ENCODE results near the gene TM9SF1. TPM values are rescaled to one million over a fixed set of nuclear protein-coding genes. Genes with fewer than 3 reads are reported as not detected.
A peak's percentile ranks its signal among the peaks of the same experiment; 100 is the strongest.

Gene TM9SF1
- polyA plus RNA-seq, 3 donors = 14.6 to 56.0 (median 51.1) TPM

DNA sequence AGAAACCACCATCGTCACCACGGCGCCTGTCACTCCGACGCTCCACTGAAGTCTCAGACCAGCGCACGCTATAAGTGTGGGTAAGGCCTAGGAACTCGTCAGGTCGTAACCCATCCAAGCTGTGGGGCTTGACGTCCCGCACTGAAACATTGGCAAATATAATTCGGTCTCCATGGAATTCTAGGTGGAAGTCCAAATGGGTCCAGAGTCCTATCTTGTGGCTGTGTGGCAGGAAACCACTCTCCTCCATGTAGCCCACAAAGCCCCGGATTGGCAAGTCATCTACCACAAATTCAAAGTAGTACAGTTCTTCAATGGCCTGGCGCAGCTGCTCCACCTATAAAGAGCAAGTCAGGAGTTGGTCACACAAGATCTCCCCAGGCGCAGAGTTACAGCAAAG lies 2.3 kb downstream of the TM9SF1 start:
- DNase-seq = no peak
- Histone ChIP-seq H2AFZ (ENCODE audit: insufficient read depth, low read depth, low read length, poor library complexity, severe bottlenecking) (no peak overlapping the region), H3K9me3 (replicated peaks in 1 of 2; ENCODE audit: control insufficient read depth in 1 of 2, insufficient read depth in 1 of 2, low read length in 2 of 2) (no peaks in the 10 kb centered on the region), H3K36me3 (replicated peaks in 1 of 2; ENCODE audit: control insufficient read depth in 1 of 2, insufficient read depth in 2 of 2, low read length in 2 of 2) (peaks cover 21 to 32% of the 10 kb centered on the region in 2 donors), H3K27ac (ENCODE audit: low read depth in 1 of 2, low read length in 2 of 2) (no peak overlapping the region), H3K4me1 (ENCODE audit: control insufficient read depth in 1 of 2, insufficient read depth in 2 of 2, low read length in 2 of 2) (peaks cover 37 to 47% of the 10 kb centered on the region in 2 donors), H3K27me3 (ENCODE audit: control insufficient read depth in 2 of 2, insufficient read depth in 2 of 2, low read length in 2 of 2) (no peaks in the 10 kb centered on the region), H3K9ac (ENCODE audit: insufficient read depth, low read length, poor library complexity, severe bottlenecking) (no peak overlapping the region), H4K20me1 (ENCODE audit: insufficient read depth, low read length) (no peaks in the 10 kb centered on the region), H3K79me2 (ENCODE audit: insufficient read depth, low read length) (peaks cover 56% of the 10 kb centered on the region), H3K4me3 (replicated peaks in 1 of 3; ENCODE audit: low read depth in 2 of 3, low read length in 3 of 3) (no peak overlapping the region), H3K4me2 (replicated peaks; ENCODE audit: extremely low read depth, low read length, poor library complexity, severe bottlenecking) (no peak overlapping the region)
- Mint-ChIP-seq H3K4me1 (peaks cover 46% of the 10 kb centered on the region), H3K36me3 (peaks cover 29 to 34% of the 10 kb centered on the region in 2 donors), H3K4me3 (no peak overlapping the region), H3K9me3 (no peaks in the 10 kb centered on the region), H3K27me3 (ENCODE audit: low read depth in 3 of 3) (no peaks in the 10 kb centered on the region), H3K27ac (peak overlapping the region in 1 of 7 donors; percentile 26)
- 98% methylated on average over 9 of the region's 15 CpGs for WGBS (ENCODE audit: insufficient coverage)
- intact Hi-C loops (cut with micrococcal nuclease) = no loop called here
- TF ChIP-seq, protein P1, sequence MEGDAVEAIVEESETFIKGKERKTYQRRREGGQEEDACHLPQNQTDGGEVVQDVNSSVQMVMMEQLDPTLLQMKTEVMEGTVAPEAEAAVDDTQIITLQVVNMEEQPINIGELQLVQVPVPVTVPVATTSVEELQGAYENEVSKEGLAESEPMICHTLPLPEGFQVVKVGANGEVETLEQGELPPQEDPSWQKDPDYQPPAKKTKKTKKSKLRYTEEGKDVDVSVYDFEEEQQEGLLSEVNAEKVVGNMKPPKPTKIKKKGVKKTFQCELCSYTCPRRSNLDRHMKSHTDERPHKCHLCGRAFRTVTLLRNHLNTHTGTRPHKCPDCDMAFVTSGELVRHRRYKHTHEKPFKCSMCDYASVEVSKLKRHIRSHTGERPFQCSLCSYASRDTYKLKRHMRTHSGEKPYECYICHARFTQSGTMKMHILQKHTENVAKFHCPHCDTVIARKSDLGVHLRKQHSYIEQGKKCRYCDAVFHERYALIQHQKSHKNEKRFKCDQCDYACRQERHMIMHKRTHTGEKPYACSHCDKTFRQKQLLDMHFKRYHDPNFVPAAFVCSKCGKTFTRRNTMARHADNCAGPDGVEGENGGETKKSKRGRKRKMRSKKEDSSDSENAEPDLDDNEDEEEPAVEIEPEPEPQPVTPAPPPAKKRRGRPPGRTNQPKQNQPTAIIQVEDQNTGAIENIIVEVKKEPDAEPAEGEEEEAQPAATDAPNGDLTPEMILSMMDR (IDR thresholded peaks at IDR 0.05) = no peak

DNA sequence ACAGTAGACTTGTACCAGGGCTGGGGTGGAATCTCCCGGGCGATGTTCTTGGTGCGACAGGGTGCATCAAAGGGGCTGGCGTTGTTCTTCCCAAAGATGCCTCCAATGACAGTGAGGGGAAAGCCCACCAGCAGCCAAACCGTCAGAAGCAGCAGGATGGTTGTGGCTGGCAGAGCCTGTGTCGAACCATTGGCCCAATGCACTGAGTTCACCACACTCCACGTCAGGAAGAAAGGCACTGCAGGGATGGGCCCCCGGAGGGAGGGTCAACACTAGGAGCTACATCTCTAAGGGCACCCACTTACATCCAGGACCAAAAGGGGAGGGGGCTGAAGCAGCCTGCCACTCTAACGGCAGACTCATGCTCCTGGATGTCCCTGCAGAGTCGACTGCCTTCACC lies 4.8 kb downstream of the TM9SF1 start:
- peaks cover 28 to 35% of the 10 kb centered on the region in 2 donors for H3K4me1 ChIP-seq (ENCODE audit: control insufficient read depth in 1 of 2, insufficient read depth in 2 of 2, low read length in 2 of 2)
- no peak overlapping the region for H3K27ac ChIP-seq (ENCODE audit: low read depth in 1 of 2, low read length in 2 of 2)
- no peaks in the 10 kb centered on the region for H4K20me1 ChIP-seq (ENCODE audit: insufficient read depth, low read length)
- DNase-seq = no peak
- no peak overlapping the region for H3K4me3 ChIP-seq (replicated peaks in 1 of 3; ENCODE audit: low read depth in 2 of 3, low read length in 3 of 3)
- H3K27me3 Mint-ChIP-seq (ENCODE audit: low read depth in 3 of 3) = peaks cover 0 to 3% (median 0%) of the 10 kb centered on the region in 3 donors
- no peak overlapping the region for H3K9ac ChIP-seq (ENCODE audit: insufficient read depth, low read length, poor library complexity, severe bottlenecking)
- peaks cover 40% of the 10 kb centered on the region for H3K4me1 Mint-ChIP-seq
- TF ChIP-seq, protein P1 (IDR thresholded peaks at IDR 0.05) = no peak
- H3K79me2 ChIP-seq (ENCODE audit: insufficient read depth, low read length) = peaks cover 34% of the 10 kb centered on the region
- no peaks in the 10 kb centered on the region for H3K27me3 ChIP-seq (ENCODE audit: control insufficient read depth in 2 of 2, insufficient read depth in 2 of 2, low read length in 2 of 2)
- H3K4me2 ChIP-seq (replicated peaks; ENCODE audit: extremely low read depth, low read length, poor library complexity, severe bottlenecking) = no peak overlapping the region
- H3K9me3 ChIP-seq (replicated peaks in 1 of 2; ENCODE audit: control insufficient read depth in 1 of 2, insufficient read depth in 1 of 2, low read length in 2 of 2) = no peaks in the 10 kb centered on the region
- no peaks in the 10 kb centered on the region for H3K9me3 Mint-ChIP-seq
- intact Hi-C loops (cut with micrococcal nuclease) = no loop called here
- no peak overlapping the region for H2AFZ ChIP-seq (ENCODE audit: insufficient read depth, low read depth, low read length, poor library complexity, severe bottlenecking)
- WGBS (ENCODE audit: insufficient coverage) = 94% methylated on average over 6 of the region's 10 CpGs
- H3K36me3 Mint-ChIP-seq = peaks cover 44 to 46% of the 10 kb centered on the region in 2 donors
- H3K27ac Mint-ChIP-seq = peak overlapping the region in 2 of 7 donors; percentile 53 to 78
- peaks cover 21 to 44% of the 10 kb centered on the region in 2 donors for H3K36me3 ChIP-seq (replicated peaks in 1 of 2; ENCODE audit: control insufficient read depth in 1 of 2, insufficient read depth in 2 of 2, low read length in 2 of 2)
- H3K4me3 Mint-ChIP-seq = no peak overlapping the region

Data from CD14-positive monocyte (primary cell).